WTC11 (cell line): ENCODE results near the gene DNAJC2. TPM values are rescaled to one million over a fixed set of nuclear protein-coding genes. Genes with fewer than 3 reads are reported as not detected.

Experiments used
- ATAC-seq: fragments of 200-7000 bp; cut with Tn5 transposase; 2 replicates; pipeline ENCODE4 v1.10.0; 2021; ENCODE audit warnings: mild to moderate bottlenecking, moderate library complexity
- CTCF ChIA-PET: fragments of 300-600 bp; sonication (Branson Sonifier 250); formaldehyde crosslinking; loops from one replicate; lab custom pipeline; 2021; ENCODE audit warnings: antibody characterized with exemption; lab: Charles Lee
- POLR2A ChIA-PET: fragments of 350-600 bp; sonication (Branson Sonifier 250); formaldehyde crosslinking; loops from one replicate; lab custom pipeline; 2021; ENCODE audit warnings: antibody characterized with exemption; lab: Charles Lee
- DNase-seq: peaks from one replicate; pipeline ENCODE4 v3.0.0; 2021; ENCODE audit warnings: low spot score
- H3K27ac Mint-ChIP-seq: 2 replicates; pipeline ENCODE4 v1.8.0; 2021; ENCODE audit warnings: mixed read lengths
- H3K27me3 Mint-ChIP-seq: 2 replicates; pipeline ENCODE4 v1.8.0; 2021; ENCODE audit warnings: low read depth, mild to moderate bottlenecking, moderate library complexity, mixed read lengths
- H3K36me3 Mint-ChIP-seq: 2 replicates; pipeline ENCODE4 v1.8.0; 2021; ENCODE audit warnings: mixed read lengths
- H3K4me1 Mint-ChIP-seq: 2 replicates; pipeline ENCODE4 v1.8.0; 2022; ENCODE audit warnings: mixed read lengths
- H3K4me3 Mint-ChIP-seq: 2 replicates; pipeline ENCODE4 v1.8.0; 2021; ENCODE audit warnings: mild to moderate bottlenecking, moderate library complexity, mixed read lengths
- H3K9me3 Mint-ChIP-seq: 2 replicates; pipeline ENCODE4 v1.8.0; 2021; ENCODE audit warnings: mixed read lengths
- CDX4 ChIP-seq: fragments of 250-450 bp; sonication (Bioruptor Pico); IDR thresholded peaks from 2 replicates; pipeline ENCODE4 v1.9.0; 2021; ENCODE audit warnings: moderate library complexity, mild to moderate bottlenecking, inconsistent platforms, borderline replicate concordance
- CREM ChIP-seq: sonication (generic); formaldehyde crosslinking; IDR thresholded peaks from 2 replicates; pipeline ENCODE4 v1.8.1; 2022; ENCODE audit warnings: mild to moderate bottlenecking, missing genetic modification reagents, moderate library complexity
- E2F5 ChIP-seq: sonication (generic); formaldehyde crosslinking; IDR thresholded peaks from 2 replicates; pipeline ENCODE4 v1.8.1; 2022; ENCODE audit warnings: mild to moderate bottlenecking, moderate library complexity, missing genetic modification reagents
- ELF4 ChIP-seq: sonication (generic); formaldehyde crosslinking; IDR thresholded peaks from 2 replicates; pipeline ENCODE4 v1.8.1; 2022; ENCODE audit warnings: low read depth, mild to moderate bottlenecking, moderate library complexity, missing genetic modification reagents
- ESRRA ChIP-seq: sonication (generic); formaldehyde crosslinking; IDR thresholded peaks from 2 replicates; pipeline ENCODE4 v1.8.1; 2022; ENCODE audit warnings: mild to moderate bottlenecking, missing genetic modification reagents, borderline replicate concordance
- ETV6 ChIP-seq: sonication (generic); formaldehyde crosslinking; IDR thresholded peaks from 2 replicates; pipeline ENCODE4 v1.8.1; 2022; ENCODE audit warnings: mild to moderate bottlenecking, missing genetic modification reagents
- FOXP1 ChIP-seq: sonication (generic); formaldehyde crosslinking; IDR thresholded peaks from 2 replicates; pipeline ENCODE4 v1.8.0; 2022; ENCODE audit warnings: missing genetic modification reagents, mild to moderate bottlenecking, moderate library complexity, borderline replicate concordance
- HMGA2 ChIP-seq: fragments of 250-450 bp; sonication (Bioruptor Pico); IDR thresholded peaks from 2 replicates; pipeline ENCODE4 v1.4.0; 2021; ENCODE audit warnings: mild to moderate bottlenecking, moderate library complexity
- JUN ChIP-seq: sonication (generic); formaldehyde crosslinking; IDR thresholded peaks from 2 replicates; pipeline ENCODE4 v1.8.0; 2023; ENCODE audit warnings: mild to moderate bottlenecking, missing genetic modification reagents
- KAT7 ChIP-seq: sonication (generic); formaldehyde crosslinking; IDR thresholded peaks from 2 replicates; pipeline ENCODE4 v1.8.1; 2023; ENCODE audit warnings: missing genetic modification reagents, mild to moderate bottlenecking, borderline replicate concordance
- MAX ChIP-seq: sonication (generic); formaldehyde crosslinking; IDR thresholded peaks from 2 replicates; pipeline ENCODE4 v1.8.0; 2022; ENCODE audit warnings: mild to moderate bottlenecking, missing genetic modification reagents
- NFE2L1 ChIP-seq: sonication (generic); formaldehyde crosslinking; IDR thresholded peaks from 2 replicates; pipeline ENCODE4 v1.8.1; 2023; ENCODE audit warnings: missing genetic modification reagents
- OVOL2 ChIP-seq: fragments of 250-450 bp; sonication (Bioruptor Pico); IDR thresholded peaks from 2 replicates; pipeline ENCODE4 v1.9.0; 2021; ENCODE audit warnings: mild to moderate bottlenecking, borderline replicate concordance
- SMAD3 ChIP-seq: sonication (generic); formaldehyde crosslinking; IDR thresholded peaks from 2 replicates; pipeline ENCODE4 v1.8.0; 2022; ENCODE audit warnings: missing genetic modification reagents, mild to moderate bottlenecking, borderline replicate concordance
- SP1 ChIP-seq: sonication (generic); formaldehyde crosslinking; conservative IDR thresholded peaks from 2 replicates; pipeline ENCODE4 v1.8.1; 2022; ENCODE audit warnings: missing genetic modification reagents
- TCF7 ChIP-seq: sonication (generic); formaldehyde crosslinking; IDR thresholded peaks from 2 replicates; pipeline ENCODE4 v1.8.0; 2022; ENCODE audit warnings: mild to moderate bottlenecking, low read depth, missing genetic modification reagents, moderate library complexity
- TEAD1 ChIP-seq: sonication (generic); formaldehyde crosslinking; IDR thresholded peaks from 2 replicates; pipeline ENCODE4 v1.8.0; 2022; ENCODE audit warnings: mild to moderate bottlenecking, missing genetic modification reagents
- ZBTB21 ChIP-seq: sonication (generic); formaldehyde crosslinking; IDR thresholded peaks from 2 replicates; pipeline ENCODE4 v1.8.1; 2023; ENCODE audit warnings: mild to moderate bottlenecking, missing genetic modification reagents, borderline replicate concordance
- ZMAT4 ChIP-seq: fragments of 250-450 bp; sonication (Bioruptor Pico); IDR thresholded peaks from 2 replicates; pipeline ENCODE4 v1.9.0; 2021; ENCODE audit warnings: mild to moderate bottlenecking
- ZNF263 ChIP-seq: sonication (generic); formaldehyde crosslinking; IDR thresholded peaks from 2 replicates; pipeline ENCODE4 v1.8.1; 2022; ENCODE audit warnings: low read depth, mild to moderate bottlenecking, moderate library complexity, missing genetic modification reagents
- ZNF317 ChIP-seq: sonication (generic); formaldehyde crosslinking; IDR thresholded peaks from 2 replicates; pipeline ENCODE4 v1.8.1; 2023; ENCODE audit warnings: low read depth, mild to moderate bottlenecking, moderate library complexity, missing genetic modification reagents, borderline replicate concordance
- ZSCAN18 ChIP-seq: fragments of 250-450 bp; sonication (Bioruptor Pico); IDR thresholded peaks from 2 replicates; pipeline ENCODE4 v2.1.2; 2022; ENCODE audit warnings: mild to moderate bottlenecking, moderate library complexity
- total RNA-seq: library from RNA; stranded (reverse); gene quantifications from 3 replicates; pipeline ENCODE4 v1.2.3, GENCODE V29; 2021
- TF ChIP-seq, protein P1 (sequence below): sonication (generic); formaldehyde crosslinking; IDR thresholded peaks from 2 replicates; pipeline ENCODE4 v1.8.1; 2023; ENCODE audit warnings: mild to moderate bottlenecking, missing genetic modification reagents, moderate library complexity

The DNAJC2 gene
- total RNA-seq, 1 experiment from 2014 or later, result 39.7 TPM

- Mint-ChIP-seq H3K4me1 (no peaks in the 10 kb centered on the region), H3K36me3 (no peaks in the 10 kb centered on the region), H3K9me3 (no peaks in the 10 kb centered on the region), H3K4me3 (no peak overlapping the region), H3K27ac (no peak overlapping the region), H3K27me3 (no peaks in the 10 kb centered on the region)
- ATAC-seq (no peak), DNase-seq (no peak)
- TF ChIP-seq CDX4 (CRISPR knock-in tag) (no peak), MAX (CRISPR knock-in tag) (no peak), ZMAT4 (CRISPR knock-in tag) (no peak), TEAD1 (CRISPR knock-in tag) (no peak), ZSCAN18 (CRISPR knock-in tag) (no peak), CREM (CRISPR knock-in tag) (no peak), OVOL2 (no peak), ELF4 (CRISPR knock-in tag) (no peak), JUN (CRISPR knock-in tag) (no peak), FOXP1 (CRISPR knock-in tag) (no peak), NFE2L1 (CRISPR knock-in tag) (no peak), SP1 (CRISPR knock-in tag) (no peak), KAT7 (CRISPR knock-in tag) (no peak), ZNF263 (CRISPR knock-in tag) (no peak), E2F5 (CRISPR knock-in tag) (no peak), SMAD3 (CRISPR knock-in tag) (no peak), ZNF317 (no peak), ZBTB21 (CRISPR knock-in tag) (no peak)
- TF ChIP-seq, protein P1, sequence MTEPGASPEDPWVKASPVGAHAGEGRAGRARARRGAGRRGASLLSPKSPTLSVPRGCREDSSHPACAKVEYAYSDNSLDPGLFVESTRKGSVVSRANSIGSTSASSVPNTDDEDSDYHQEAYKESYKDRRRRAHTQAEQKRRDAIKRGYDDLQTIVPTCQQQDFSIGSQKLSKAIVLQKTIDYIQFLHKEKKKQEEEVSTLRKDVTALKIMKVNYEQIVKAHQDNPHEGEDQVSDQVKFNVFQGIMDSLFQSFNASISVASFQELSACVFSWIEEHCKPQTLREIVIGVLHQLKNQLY (CRISPR knock-in tag), result no peak
- ChIA-PET POLR2A (no interaction called here), CTCF (no interaction called here)
Observed at GRCh38 chr7:103388469-103389140, 44.0 kb upstream of the DNAJC2 start.

DNA sequence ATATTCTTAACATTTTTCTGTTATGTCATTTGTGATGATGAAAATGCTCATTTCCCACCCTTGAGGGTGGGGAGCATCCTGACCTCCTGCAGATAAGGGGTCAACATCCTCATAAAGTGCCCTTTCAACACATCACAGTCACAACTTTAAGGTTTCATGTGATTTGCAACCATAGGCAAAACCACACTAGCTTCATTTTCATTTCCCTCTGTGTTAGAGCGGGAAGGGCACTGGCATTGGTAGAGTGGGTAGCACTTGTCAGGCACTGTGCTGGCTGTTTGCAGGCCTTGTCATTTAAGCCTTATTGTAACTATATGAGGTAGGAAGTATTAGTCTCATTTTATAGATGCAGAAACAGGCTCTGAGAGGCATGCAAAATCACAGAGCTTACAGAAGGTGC is 42.7 kb upstream of the DNAJC2 start:
- Mint-ChIP-seq H3K27me3 (no peaks in the 10 kb centered on the region), H3K36me3 (no peaks in the 10 kb centered on the region), H3K4me1 (no peaks in the 10 kb centered on the region), H3K27ac (no peak overlapping the region), H3K9me3 (no peaks in the 10 kb centered on the region), H3K4me3 (no peak overlapping the region)
- no peak for DNase-seq
- ChIA-PET POLR2A (no interaction called here), CTCF (no interaction called here)
- no peak for ATAC-seq
- TF ChIP-seq ESRRA, result no peak
- TF ChIP-seq HMGA2 (CRISPR knock-in tag), result no peak
- TF ChIP-seq TCF7 (CRISPR knock-in tag), result no peak
- no peak for TF ChIP-seq ETV6 (CRISPR knock-in tag)
- TF ChIP-seq, all 79 proteins: peak for 0
